ENCODE measurements around the gene KLHL21.
"Not testable (repeated sequence)": the region's sequence is repeated elsewhere in the genome, so short reads cannot be mapped to it uniquely, and the experiment has no call there.

The KLHL21 gene

DNA sequence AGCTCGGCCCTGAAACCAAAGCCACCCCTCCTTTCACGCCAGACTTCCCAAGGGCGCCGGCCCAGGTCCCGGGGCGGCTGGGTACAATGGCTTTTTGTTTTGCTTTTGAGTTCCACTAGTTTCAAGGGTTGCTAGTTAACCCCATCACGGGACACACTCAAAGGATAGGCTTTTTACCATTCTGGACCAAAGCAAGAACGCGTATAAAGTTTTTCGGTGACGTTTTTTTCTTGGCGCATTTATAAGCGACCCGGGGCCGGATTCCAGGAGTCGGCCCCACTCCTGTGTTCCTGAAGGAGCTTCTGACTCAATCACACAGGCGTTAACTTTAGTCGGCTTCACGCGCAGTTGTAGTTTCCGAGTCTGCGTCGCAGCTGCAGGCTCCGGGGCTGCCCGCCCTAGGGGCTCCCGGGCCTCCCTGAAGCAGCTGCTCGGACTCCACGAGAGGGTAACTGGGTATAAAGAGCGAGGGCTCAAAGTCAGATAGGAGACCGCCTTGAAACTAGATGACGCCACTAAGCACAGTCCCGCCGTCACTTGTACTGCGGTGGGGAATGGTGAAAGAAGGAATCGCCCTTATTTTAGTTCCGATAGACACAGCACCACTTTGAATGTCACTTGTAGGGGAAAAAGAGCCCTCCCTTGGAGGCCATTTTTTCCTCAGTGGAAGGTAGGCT, 707 bp upstream of the KLHL21 start:
- peak; percentile 89 for DNase-seq (ENCODE audit: low spot score)
- H3K27ac ChIP-seq, result peak overlapping the region; percentile 90 to 98
- H3K4me3 ChIP-seq, result peak overlapping the region; percentile 96
- TF ChIP-seq, protein P1, sequence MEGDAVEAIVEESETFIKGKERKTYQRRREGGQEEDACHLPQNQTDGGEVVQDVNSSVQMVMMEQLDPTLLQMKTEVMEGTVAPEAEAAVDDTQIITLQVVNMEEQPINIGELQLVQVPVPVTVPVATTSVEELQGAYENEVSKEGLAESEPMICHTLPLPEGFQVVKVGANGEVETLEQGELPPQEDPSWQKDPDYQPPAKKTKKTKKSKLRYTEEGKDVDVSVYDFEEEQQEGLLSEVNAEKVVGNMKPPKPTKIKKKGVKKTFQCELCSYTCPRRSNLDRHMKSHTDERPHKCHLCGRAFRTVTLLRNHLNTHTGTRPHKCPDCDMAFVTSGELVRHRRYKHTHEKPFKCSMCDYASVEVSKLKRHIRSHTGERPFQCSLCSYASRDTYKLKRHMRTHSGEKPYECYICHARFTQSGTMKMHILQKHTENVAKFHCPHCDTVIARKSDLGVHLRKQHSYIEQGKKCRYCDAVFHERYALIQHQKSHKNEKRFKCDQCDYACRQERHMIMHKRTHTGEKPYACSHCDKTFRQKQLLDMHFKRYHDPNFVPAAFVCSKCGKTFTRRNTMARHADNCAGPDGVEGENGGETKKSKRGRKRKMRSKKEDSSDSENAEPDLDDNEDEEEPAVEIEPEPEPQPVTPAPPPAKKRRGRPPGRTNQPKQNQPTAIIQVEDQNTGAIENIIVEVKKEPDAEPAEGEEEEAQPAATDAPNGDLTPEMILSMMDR (IDR thresholded peaks at IDR 0.05), result no peak

DNA sequence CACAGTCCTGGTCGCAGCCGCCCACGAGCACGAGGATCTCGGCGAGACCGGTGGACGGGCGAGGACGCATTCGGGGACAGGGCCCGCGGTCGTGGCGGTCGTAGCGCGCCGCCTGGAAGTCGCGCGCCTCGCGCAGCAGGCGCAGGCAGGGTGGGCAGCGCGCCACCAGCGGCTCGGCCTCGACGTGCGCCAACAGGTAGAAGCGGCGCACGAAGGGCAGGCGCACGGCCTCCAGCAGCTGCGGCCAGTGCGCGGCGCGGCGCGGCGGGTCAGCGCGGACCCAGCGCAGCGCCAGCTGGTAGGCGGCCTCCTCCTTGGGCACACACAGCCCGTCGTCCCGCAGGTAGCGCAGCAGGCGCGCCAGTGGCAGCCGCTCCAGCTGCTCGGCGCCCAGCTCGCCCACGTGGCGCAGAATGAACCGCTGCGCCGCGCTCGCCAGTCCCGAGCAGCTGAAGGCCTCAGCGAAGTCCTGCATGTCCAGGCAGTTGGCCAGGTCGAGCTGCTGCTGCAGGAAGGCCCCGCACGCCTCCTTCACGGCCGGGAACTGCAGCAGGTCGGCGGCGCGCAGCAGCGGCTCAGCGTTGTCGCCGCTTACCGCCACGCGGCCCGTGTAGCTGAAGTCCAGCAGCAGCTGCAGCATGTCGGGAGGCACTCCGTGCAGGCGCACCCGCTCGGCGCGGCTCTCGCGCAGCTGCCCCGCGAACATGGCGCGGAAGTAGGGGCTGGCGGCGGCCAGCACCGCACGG, 573 bp downstream of the KLHL21 start:
- TF ChIP-seq, protein P1 (IDR thresholded peaks at IDR 0.05), result no peak
- Histone ChIP-seq H3K27ac (peak overlapping the region; percentile 90 to 98), H3K4me3 (peak overlapping the region; percentile 96)
- no peak for DNase-seq (ENCODE audit: low spot score)

DNA sequence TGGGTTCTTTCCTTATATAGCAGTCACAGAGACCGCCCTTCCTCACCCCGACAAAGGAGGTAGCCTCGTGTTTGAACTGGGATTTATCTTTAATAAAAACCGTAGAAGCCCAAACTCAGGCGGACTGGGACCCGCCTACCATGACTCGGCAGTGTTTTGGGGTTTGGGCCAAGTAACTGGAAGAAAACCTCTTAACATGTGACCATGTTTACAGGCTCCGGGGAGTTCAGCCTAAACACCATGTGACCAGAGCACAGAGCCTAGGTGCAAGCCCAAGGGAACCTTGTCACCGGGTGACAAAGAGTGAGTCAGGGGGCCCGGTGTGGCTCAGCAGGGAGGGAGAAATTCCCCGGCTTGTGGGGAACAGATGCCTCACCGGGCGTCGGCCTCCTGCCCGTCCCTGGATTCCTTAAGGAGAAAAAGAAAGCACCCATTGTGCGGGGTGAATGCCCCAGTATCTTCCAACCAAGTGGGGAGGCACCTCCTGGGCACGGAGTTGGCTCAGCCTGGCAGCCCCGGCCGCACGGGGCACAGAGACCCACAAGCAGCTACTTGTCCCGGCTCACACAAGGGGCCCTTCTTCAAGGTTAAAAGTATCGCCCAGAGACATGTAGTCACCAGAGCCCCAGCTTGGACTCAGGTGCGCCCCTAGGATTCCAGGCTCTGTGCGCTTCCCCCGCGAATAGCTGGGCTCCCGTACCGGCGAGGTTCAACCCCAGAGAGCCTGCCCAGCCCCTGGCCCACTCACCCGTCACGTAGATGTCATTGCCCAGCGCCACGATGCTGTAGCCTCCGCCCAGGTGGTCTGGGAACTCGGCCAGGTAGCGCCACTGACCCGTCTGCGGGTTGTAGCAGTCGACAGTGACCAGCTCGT, 1.4 kb downstream of the KLHL21 start:
- peak; percentile 95 for DNase-seq (ENCODE audit: low spot score)
- peak overlapping the region; percentile 96 for H3K4me3 ChIP-seq
- peak overlapping the region; percentile 90 to 98 for H3K27ac ChIP-seq
- TF ChIP-seq, protein P1 (IDR thresholded peaks at IDR 0.05), result no peak

DNA sequence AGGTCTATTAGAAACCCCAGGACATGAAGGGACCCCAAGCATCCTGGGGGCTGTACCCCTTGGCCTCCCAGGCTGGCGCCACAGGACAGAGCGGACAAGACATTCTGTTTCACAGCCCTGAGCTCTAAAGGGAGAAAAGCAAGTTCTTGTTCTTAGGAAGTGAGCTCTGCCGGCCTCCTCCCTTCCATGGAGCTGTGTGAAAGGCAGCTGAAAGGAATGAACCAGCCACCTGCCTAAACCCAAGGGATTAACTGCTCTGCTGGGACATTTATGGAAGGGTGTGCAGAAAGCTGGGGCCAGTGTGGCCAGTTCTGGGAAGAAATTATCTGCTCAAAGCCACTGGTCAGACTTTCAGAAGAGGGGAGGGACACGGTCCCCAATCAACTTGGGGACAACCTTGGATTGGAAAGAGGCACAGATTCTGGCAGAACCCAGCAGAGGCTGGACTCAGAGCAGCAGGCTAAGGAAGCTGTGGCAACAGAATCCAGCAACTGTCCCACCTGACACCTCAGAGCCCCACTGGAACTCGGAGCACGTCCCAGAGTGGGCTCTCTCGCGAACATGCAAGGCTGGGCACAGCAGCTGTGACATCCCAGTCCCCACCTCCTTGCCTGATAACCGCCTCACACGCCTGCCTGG, 2.1 kb downstream of the KLHL21 start:
- H3K4me3 ChIP-seq, result peak overlapping the region; percentile 96
- DNase-seq (ENCODE audit: low spot score), result no peak
- H3K27ac ChIP-seq, result peak overlapping the region; percentile 90 to 98
- TF ChIP-seq, protein P1 (IDR thresholded peaks at IDR 0.05), result no peak

DNA sequence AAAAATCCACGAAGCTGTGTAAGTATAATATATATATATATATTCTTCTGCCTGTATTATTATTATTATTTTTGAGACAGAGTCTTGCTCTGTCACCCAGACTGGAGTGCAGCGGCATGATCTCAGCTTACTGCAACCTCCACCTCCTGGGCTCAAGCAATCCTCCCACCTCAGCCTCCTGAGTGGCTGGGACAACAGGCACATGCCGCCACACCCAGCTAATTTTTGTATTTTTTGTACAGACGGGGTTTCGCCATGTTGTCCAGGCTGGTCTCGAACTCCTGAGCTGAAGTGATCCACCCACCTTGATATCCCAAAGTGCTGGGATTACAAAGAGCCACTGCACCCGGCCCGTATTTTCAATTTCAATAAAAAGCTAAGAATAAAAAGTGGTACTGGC, 2.7 kb downstream of the KLHL21 start:
- Histone ChIP-seq H3K4me3 (peak overlapping the region; percentile 96), H3K27ac (peak overlapping the region; percentile 90 to 98)
- DNase-seq (ENCODE audit: low spot score), result not testable (repeated sequence)

DNA sequence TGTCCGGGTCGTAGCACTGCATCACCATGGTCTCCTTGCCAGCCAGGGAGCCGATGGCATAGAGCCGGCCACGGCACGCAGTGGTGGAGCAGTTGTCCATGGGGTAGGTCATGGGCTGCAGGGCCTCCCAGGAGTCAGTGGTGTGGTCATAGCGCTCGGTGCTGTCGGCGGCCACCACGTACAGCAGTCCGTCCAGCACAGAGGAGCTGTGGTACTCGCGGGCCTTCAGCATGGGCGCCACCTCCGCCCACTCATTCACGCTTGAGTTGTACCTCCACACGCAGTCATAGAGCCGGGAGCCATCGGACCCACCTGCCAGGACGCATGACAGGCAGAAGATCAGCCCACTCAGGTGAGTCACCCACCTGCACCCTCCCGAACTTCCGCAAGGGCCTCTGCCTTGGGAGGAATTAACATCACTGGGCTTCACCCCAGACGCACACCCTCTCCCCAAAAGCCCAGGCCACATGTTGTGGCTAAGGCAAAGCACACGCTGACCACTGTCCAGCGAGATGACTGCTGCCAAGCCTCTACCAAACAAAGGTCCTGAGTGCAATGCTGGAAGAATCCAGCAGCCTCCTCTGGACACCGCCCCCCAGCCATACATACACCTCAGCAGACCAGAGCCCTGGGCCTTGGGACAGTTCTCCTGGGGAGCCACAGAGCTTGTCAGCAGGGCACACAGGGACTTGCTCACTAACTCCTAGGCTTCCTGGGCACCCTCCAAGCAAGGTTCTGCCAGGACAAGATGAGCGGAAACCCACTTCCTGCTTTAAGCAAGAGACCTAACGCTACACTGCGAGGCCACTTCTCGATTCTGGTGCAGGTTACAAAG, 3.3 kb downstream of the KLHL21 start:
- DNase-seq (ENCODE audit: low spot score), result no peak
- H3K4me3 ChIP-seq, result peak overlapping the region; percentile 96
- TF ChIP-seq, protein P1 (IDR thresholded peaks at IDR 0.05), result no peak
- H3K27ac ChIP-seq, result peak overlapping the region; percentile 44 to 90
